GM19397 (cell line): ENCODE results near the gene PHC3.
"Not testable (repeated sequence)": the region's sequence is repeated elsewhere in the genome, so short reads cannot be mapped to it uniquely, and the experiment has no call there.

Source experiments
- ATAC-seq: cut with Tn5 transposase; IDR thresholded peaks from one replicate; pipeline ENCODE4 v1.9.1; 2021; ENCODE audit warnings: mild to moderate bottlenecking, moderate library complexity; ENCODE audit not compliant: unreplicated experiment

The PHC3 gene

GRCh38 chr3:170132335-170132734, 49.2 kb downstream of the PHC3 start:
- no peak for ATAC-seq

- no peak for ATAC-seq
Measured at GRCh38 chr3:170130532-170130931, 51.0 kb downstream of the PHC3 start.

- ATAC-seq: peak; percentile 46
Measured at GRCh38 chr3:170128977-170129431, 52.5 kb downstream of the PHC3 start.

- ATAC-seq: peak; percentile 90
Measured at GRCh38 chr3:170128259-170128976, 53.1 kb downstream of the PHC3 start.

- ATAC-seq: no peak
Measured at GRCh38 chr3:170117134-170117533, 64.4 kb downstream of the PHC3 start.

GRCh38 chr3:170114165-170114564, 67.4 kb downstream of the PHC3 start:
- not testable (repeated sequence) for ATAC-seq

GRCh38 chr3:170111147-170111771, 70.3 kb downstream of the PHC3 start:
- no peak for ATAC-seq

GRCh38 chr3:170109579-170110293, 71.8 kb downstream of the PHC3 start:
- no peak for ATAC-seq

GRCh38 chr3:170108955-170109354, 72.6 kb downstream of the PHC3 start:
- no peak for ATAC-seq

- ATAC-seq: no peak
Measured at GRCh38 chr3:170107941-170108340, 73.6 kb downstream of the PHC3 start.

- ATAC-seq: no peak
Measured at GRCh38 chr3:170102431-170102830, 79.1 kb downstream of the PHC3 start.

- ATAC-seq: no peak
Measured at GRCh38 chr3:170100944-170101343, 80.6 kb downstream of the PHC3 start.

- ATAC-seq: no peak
Measured at GRCh38 chr3:170098753-170099152, 82.8 kb downstream of the PHC3 start.

GRCh38 chr3:170096342-170096741, 85.2 kb downstream of the PHC3 start:
- ATAC-seq: no peak

GRCh38 chr3:170095771-170096170, 85.8 kb downstream of the PHC3 start:
- ATAC-seq: no peak

- no peak for ATAC-seq
Measured at GRCh38 chr3:170092907-170093306, 88.6 kb downstream of the PHC3 start.

GRCh38 chr3:170090601-170090981, 90.9 kb downstream of the PHC3 start:
- ATAC-seq: no peak

GRCh38 chr3:170089862-170090600, 91.5 kb downstream of the PHC3 start:
- no peak for ATAC-seq

GRCh38 chr3:170085396-170085795, 96.1 kb downstream of the PHC3 start:
- ATAC-seq: no peak

- no peak for ATAC-seq
Measured at GRCh38 chr3:170083343-170083742, 98.2 kb downstream of the PHC3 start.

- no peak for ATAC-seq
Measured at GRCh38 chr3:170081079-170081741, 100.3 kb downstream of the PHC3 start.
